ENCODE results near the gene SETD9. TPM values are rescaled to one million over a fixed set of nuclear protein-coding genes. Genes with fewer than 3 reads are reported as not detected.

SETD9 gene
- total and polyA plus RNA-seq, 2 of the 13 experiments (the other 11 are each of a cell fraction or from before 2014, with no cell fraction given), result 4.8 to 17.8 TPM

DNA sequence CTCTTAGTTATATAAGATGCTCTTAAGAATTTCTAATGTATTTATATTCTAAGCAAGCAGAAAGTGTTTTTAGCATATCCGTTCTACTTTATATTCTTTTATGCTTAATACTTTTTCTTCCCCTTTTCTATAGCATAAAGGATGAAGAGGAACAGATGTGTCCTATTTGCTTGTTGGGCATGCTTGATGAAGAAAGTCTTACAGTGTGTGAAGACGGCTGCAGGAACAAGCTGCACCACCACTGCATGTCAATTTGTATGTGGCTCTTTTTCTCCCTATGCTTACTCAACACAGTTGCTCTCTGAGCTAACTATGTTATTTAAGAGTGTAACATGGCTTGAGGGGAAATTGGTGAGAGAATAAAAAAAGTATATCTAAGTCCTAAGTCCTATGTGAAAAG, 37.6 kb upstream of the SETD9 start:
- in situ Hi-C loops (cut with HindIII; ENCODE audit: extremely low pct_ligation_motif_present, low pct_unique_long_range_greater_than_20kb) (loop anchor here (25.0 kb wide), 1 partner anchor 884 kb away; the partner anchor contains the start of gene IL6ST), intact Hi-C loops (cut with micrococcal nuclease; ENCODE audit: unreplicated experiment) (no loop called here)
- H3K27me3 ChIP-seq (ENCODE audit: control insufficient read depth in 1 of 2, insufficient read depth in 2 of 2, low read length in 2 of 2), result no peaks in the 10 kb centered on the region
- H3K4me2 ChIP-seq (ENCODE audit: low read depth, low read length), result no peak overlapping the region
- DNase-seq (ENCODE audit: low spot score) (no peak), FAIRE-seq (no peak), ATAC-seq (no peak)
- peaks cover 17 to 64% of the 10 kb centered on the region in 2 experiments for H3K36me3 ChIP-seq (replicated peaks in 1 of 2; ENCODE audit: control insufficient read depth in 1 of 2, insufficient read depth in 2 of 2, low read length in 2 of 2)
- no peaks in the 10 kb centered on the region for H3K79me2 ChIP-seq (ENCODE audit: insufficient read depth, low read length)
- no peak overlapping the region for H2AFZ ChIP-seq (ENCODE audit: low read length)
- no peaks in the 10 kb centered on the region for H3K9me3 ChIP-seq (ENCODE audit: low read length)
- no peak overlapping the region for H3K27ac ChIP-seq (ENCODE audit: extremely low read length, insufficient read depth, low read length)
- 100% methylated on average over 2 of the region's 2 CpGs for WGBS (ENCODE audit: low lambda C conversion rate)
- ChIA-PET POLR2A (no interaction called here), CTCF (ENCODE audit: low intra/inter-chr PET ratio, low total read pairs) (no interaction called here)
- no TSS peak for BruUV-seq (replicated peaks)
- no peaks in the 10 kb centered on the region; the same call in 1 of the 2 replicates for H4K20me1 ChIP-seq (ENCODE audit: insufficient read depth, low read length)
- H3K4me1 ChIP-seq (ENCODE audit: insufficient read depth, low read length), result no peaks in the 10 kb centered on the region
- TF ChIP-seq, protein P1, sequence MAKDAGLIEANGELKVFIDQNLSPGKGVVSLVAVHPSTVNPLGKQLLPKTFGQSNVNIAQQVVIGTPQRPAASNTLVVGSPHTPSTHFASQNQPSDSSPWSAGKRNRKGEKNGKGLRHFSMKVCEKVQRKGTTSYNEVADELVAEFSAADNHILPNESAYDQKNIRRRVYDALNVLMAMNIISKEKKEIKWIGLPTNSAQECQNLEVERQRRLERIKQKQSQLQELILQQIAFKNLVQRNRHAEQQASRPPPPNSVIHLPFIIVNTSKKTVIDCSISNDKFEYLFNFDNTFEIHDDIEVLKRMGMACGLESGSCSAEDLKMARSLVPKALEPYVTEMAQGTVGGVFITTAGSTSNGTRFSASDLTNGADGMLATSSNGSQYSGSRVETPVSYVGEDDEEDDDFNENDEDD (CRISPR knock-in tag; IDR thresholded peaks at IDR 0.05; ENCODE audit: borderline replicate concordance), result no peak
- TF ChIP-seq, protein P2, sequence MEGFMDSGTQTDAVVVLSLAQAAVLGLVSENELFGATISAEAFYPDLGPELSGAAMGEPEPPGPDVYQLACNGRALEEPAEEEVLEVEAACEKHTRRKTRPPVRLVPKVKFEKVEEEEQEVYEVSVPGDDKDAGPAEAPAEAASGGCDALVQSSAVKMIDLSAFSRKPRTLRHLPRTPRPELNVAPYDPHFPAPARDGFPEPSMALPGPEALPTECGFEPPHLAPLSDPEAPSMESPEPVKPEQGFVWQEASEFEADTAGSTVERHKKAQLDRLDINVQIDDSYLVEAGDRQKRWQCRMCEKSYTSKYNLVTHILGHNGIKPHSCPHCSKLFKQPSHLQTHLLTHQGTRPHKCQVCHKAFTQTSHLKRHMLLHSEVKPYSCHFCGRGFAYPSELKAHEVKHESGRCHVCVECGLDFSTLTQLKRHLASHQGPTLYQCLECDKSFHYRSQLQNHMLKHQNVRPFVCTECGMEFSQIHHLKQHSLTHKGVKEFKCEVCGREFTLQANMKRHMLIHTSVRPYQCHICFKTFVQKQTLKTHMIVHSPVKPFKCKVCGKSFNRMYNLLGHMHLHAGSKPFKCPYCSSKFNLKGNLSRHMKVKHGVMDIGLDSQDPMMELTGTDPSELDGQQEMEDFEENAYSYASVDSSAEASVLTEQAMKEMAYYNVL (CRISPR knock-in tag; IDR thresholded peaks at IDR 0.05; ENCODE audit: borderline replicate concordance), result no peak
- TF ChIP-seq KLF11 (CRISPR knock-in tag; IDR thresholded peaks at IDR 0.05), result no peak
- no peak for TF ChIP-seq ZNF225 (CRISPR knock-in tag; IDR thresholded peaks at IDR 0.05)
- no peak overlapping the region for H3K9ac ChIP-seq (ENCODE audit: insufficient read depth, low read depth, low read length)
- H3K4me3 ChIP-seq (replicated peaks in 1 of 3; ENCODE audit: insufficient read depth in 1 of 3, low read depth in 2 of 3, low read length in 3 of 3), result no peak overlapping the region

DNA sequence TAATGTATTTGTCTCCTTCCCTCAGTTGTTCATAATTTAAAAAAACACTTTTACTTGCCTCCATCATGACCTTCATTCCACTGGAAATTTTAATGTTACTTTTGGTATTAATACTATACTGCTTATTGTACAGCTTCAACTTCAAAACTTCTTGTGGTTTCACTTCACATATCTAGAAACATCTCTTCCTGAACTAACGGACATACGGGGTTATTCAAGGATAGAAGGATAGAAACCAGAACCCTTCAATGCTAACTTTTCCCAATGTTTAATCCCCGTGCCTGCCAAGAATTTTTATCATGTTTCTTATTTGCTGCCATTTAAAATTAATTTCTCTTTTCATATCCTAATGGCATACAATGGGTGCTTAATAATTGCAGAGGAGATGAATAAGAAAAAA, 36.3 kb upstream of the SETD9 start:
- DNase-seq (ENCODE audit: low spot score) (no peak), ATAC-seq (no peak), FAIRE-seq (no peak)
- ChIA-PET CTCF (ENCODE audit: low intra/inter-chr PET ratio, low total read pairs) (no interaction called here), POLR2A (no interaction called here)
- no peaks in the 10 kb centered on the region for H3K27me3 ChIP-seq (ENCODE audit: control insufficient read depth in 1 of 2, insufficient read depth in 2 of 2, low read length in 2 of 2)
- no peak overlapping the region for H3K9ac ChIP-seq (ENCODE audit: insufficient read depth, low read depth, low read length)
- H3K9me3 ChIP-seq (ENCODE audit: low read length), result no peaks in the 10 kb centered on the region
- intact Hi-C loops (cut with micrococcal nuclease; ENCODE audit: unreplicated experiment) (no loop called here), in situ Hi-C loops (cut with HindIII; ENCODE audit: extremely low pct_ligation_motif_present, low pct_unique_long_range_greater_than_20kb) (loop anchor here (25.0 kb wide), 1 partner anchor 886 kb away; the partner anchor contains the start of gene IL6ST)
- TF ChIP-seq CHCHD3 (CRISPR knock-in tag; IDR thresholded peaks at IDR 0.05) (no peak), ZNF383 (CRISPR knock-in tag; IDR thresholded peaks at IDR 0.05; ENCODE audit: borderline replicate concordance) (no peak), RXRA (CRISPR knock-in tag; IDR thresholded peaks at IDR 0.05) (no peak), WIZ (CRISPR knock-in tag; IDR thresholded peaks at IDR 0.05) (no peak), SRSF1 (optimal IDR thresholded peaks at IDR 0.05; ENCODE audit: low read depth, low read length) (no peak), XRCC5 (optimal IDR thresholded peaks at IDR 0.05; ENCODE audit: low read length) (no peak), ZNF879 (CRISPR knock-in tag; IDR thresholded peaks at IDR 0.05) (no peak), ZNF788 (CRISPR knock-in tag; IDR thresholded peaks at IDR 0.05; ENCODE audit: borderline replicate concordance) (no peak), ZNF550 (CRISPR knock-in tag; IDR thresholded peaks at IDR 0.05; ENCODE audit: borderline replicate concordance) (no peak), ZNF180 (CRISPR knock-in tag; IDR thresholded peaks at IDR 0.05; ENCODE audit: borderline replicate concordance, low read depth) (no peak), TAF1 (CRISPR knock-in tag; IDR thresholded peaks at IDR 0.05) (no peak), ZNF235 (CRISPR knock-in tag; IDR thresholded peaks at IDR 0.05; ENCODE audit: borderline replicate concordance) (no peak), SALL1 (CRISPR knock-in tag; IDR thresholded peaks at IDR 0.05) (no peak), POLR2G (IDR thresholded peaks at IDR 0.05; ENCODE audit: low read depth, low read length) (no peak)
- H3K4me2 ChIP-seq (ENCODE audit: low read depth, low read length), result no peak overlapping the region
- H3K79me2 ChIP-seq (ENCODE audit: insufficient read depth, low read length), result no peaks in the 10 kb centered on the region
- 100% methylated on average over 3 of the region's 3 CpGs for WGBS (ENCODE audit: low lambda C conversion rate)
- H3K27ac ChIP-seq (ENCODE audit: extremely low read length, insufficient read depth, low read length), result no peak overlapping the region
- no peaks in the 10 kb centered on the region for H3K4me1 ChIP-seq (ENCODE audit: insufficient read depth, low read length)
- no peak overlapping the region for H2AFZ ChIP-seq (ENCODE audit: low read length)
- no peaks in the 10 kb centered on the region; the same call in 1 of the 2 replicates for H4K20me1 ChIP-seq (ENCODE audit: insufficient read depth, low read length)
- BruUV-seq (replicated peaks), result no TSS peak
- H3K4me3 ChIP-seq (replicated peaks in 1 of 3; ENCODE audit: insufficient read depth in 1 of 3, low read depth in 2 of 3, low read length in 3 of 3), result no peak overlapping the region
- H3K36me3 ChIP-seq (replicated peaks in 1 of 2; ENCODE audit: control insufficient read depth in 1 of 2, insufficient read depth in 2 of 2, low read length in 2 of 2), result peaks cover 22 to 66% of the 10 kb centered on the region in 2 experiments

Measured in HepG2 (cell line).